Upper lobe of right lung (tissue), 1 donor: ENCODE measurements around the gene PGAP3. TPM values are rescaled to one million over a fixed set of nuclear protein-coding genes. Genes with fewer than 3 reads are reported as not detected.

Experiments
- ATAC-seq: fragments of 200-7000 bp; cut with Tn5 transposase; one replicate; pipeline ENCODE4 v1.9.1; 2020; ENCODE audit warnings: mild to moderate bottlenecking, moderate library complexity
- DNase-seq: peaks from one replicate; pipeline ENCODE4 v3.0.0-alpha.2; 2020
- H3K27ac ChIP-seq: fragments of 200-600 bp; one replicate; pipeline ENCODE4 v1.8.0; 2022
- H3K27me3 ChIP-seq: fragments of 200-600 bp; one replicate; pipeline ENCODE4 v1.8.0; 2022; ENCODE audit warnings: mild to moderate bottlenecking
- H3K36me3 ChIP-seq: fragments of 200-600 bp; one replicate; pipeline ENCODE4 v1.8.0; 2022
- H3K4me1 ChIP-seq: fragments of 200-600 bp; one replicate; pipeline ENCODE4 v1.8.0; 2022
- H3K4me3 ChIP-seq: fragments of 200-600 bp; one replicate; pipeline ENCODE4 v1.8.0; 2022; ENCODE audit warnings: mild to moderate bottlenecking
- H3K9me3 ChIP-seq: fragments of 200-600 bp; one replicate; pipeline ENCODE4 v1.8.0; 2022
- CTCF ChIP-seq: fragments of 200-600 bp; IDR thresholded peaks from one replicate; pipeline ENCODE4 v1.8.0; 2022; ENCODE audit warnings: antibody characterized with exemption
- intact Hi-C: fragments of 100-400 bp; cut with DNase I; formaldehyde crosslinking; loops from one replicate; pipeline ENCODE4 v1.11.0; 2022
- total RNA-seq: library from RNA; stranded (reverse); fragmentation: NEBNext Ultra II Directional; extraction: Animal tissue kit (Norgen Biotek cat#: 25700); gene quantifications from one replicate; pipeline ENCODE4 v1.2.1, GENCODE V29; 2021
- donor health status: DM: no; HTN: yes; CAD: no; lungs with severe emphysema.

Gene PGAP3
- total RNA-seq, 1 donor from 2014 or later = 24.5 TPM

- no peak overlapping the region for H3K27ac ChIP-seq
- no peaks in the 10 kb centered on the region for H3K9me3 ChIP-seq
- DNase-seq (no peak), ATAC-seq (no peak)
- no peak for TF ChIP-seq CTCF
- no peak overlapping the region for H3K4me3 ChIP-seq
- peaks cover 24% of the 10 kb centered on the region for H3K4me1 ChIP-seq
- no peaks in the 10 kb centered on the region for H3K36me3 ChIP-seq
- peaks cover 24% of the 10 kb centered on the region for H3K27me3 ChIP-seq
- intact Hi-C loops = no loop called here
Measured at GRCh38 chr17:39674179-39674578, 13.7 kb downstream of the PGAP3 start.

GRCh38 chr17:39673335-39674081, 14.3 kb downstream of the PGAP3 start:
- H3K27ac ChIP-seq = no peak overlapping the region
- TF ChIP-seq CTCF = no peak
- DNase-seq (peak; percentile 54), ATAC-seq (no peak)
- no peak overlapping the region for H3K4me3 ChIP-seq
- no peaks in the 10 kb centered on the region for H3K36me3 ChIP-seq
- no peaks in the 10 kb centered on the region for H3K9me3 ChIP-seq
- H3K27me3 ChIP-seq = peaks cover 31% of the 10 kb centered on the region
- intact Hi-C loops = no loop called here
- peaks cover 27% of the 10 kb centered on the region for H3K4me1 ChIP-seq

GRCh38 chr17:39672522-39673334, 15.1 kb downstream of the PGAP3 start:
- Histone ChIP-seq H3K27ac (no peak overlapping the region), H3K27me3 (peaks cover 39% of the 10 kb centered on the region), H3K4me1 (peaks cover 30% of the 10 kb centered on the region), H3K9me3 (no peaks in the 10 kb centered on the region), H3K36me3 (no peaks in the 10 kb centered on the region), H3K4me3 (no peak overlapping the region)
- intact Hi-C loops = no loop called here
- DNase-seq (no peak), ATAC-seq (no peak)
- TF ChIP-seq CTCF = peak; percentile 2

GRCh38 chr17:39671651-39672521, 16.0 kb downstream of the PGAP3 start:
- DNase-seq (peak; percentile 63), ATAC-seq (peak; percentile 2)
- H3K9me3 ChIP-seq = no peaks in the 10 kb centered on the region
- TF ChIP-seq CTCF = peak; percentile 54
- H3K27ac ChIP-seq = no peak overlapping the region
- intact Hi-C loops = no loop called here
- H3K4me1 ChIP-seq = peaks cover 33% of the 10 kb centered on the region
- H3K36me3 ChIP-seq = no peaks in the 10 kb centered on the region
- H3K4me3 ChIP-seq = no peak overlapping the region
- H3K27me3 ChIP-seq = peaks cover 46% of the 10 kb centered on the region

GRCh38 chr17:39670746-39671145, 17.1 kb downstream of the PGAP3 start:
- Histone ChIP-seq H3K9me3 (no peaks in the 10 kb centered on the region), H3K27ac (no peak overlapping the region), H3K36me3 (no peaks in the 10 kb centered on the region), H3K27me3 (peaks cover 53% of the 10 kb centered on the region), H3K4me3 (no peak overlapping the region), H3K4me1 (peaks cover 23% of the 10 kb centered on the region)
- intact Hi-C loops = no loop called here
- ATAC-seq (no peak), DNase-seq (peak; percentile 46)
- TF ChIP-seq CTCF = no peak
